Mammary epithelial cell (primary cell): ENCODE data around the gene KRI1.

Experiments
- EZH2 ChIP-seq: IDR thresholded peaks from 2 replicates; pipeline ENCODE4 v1.6.1; 2012; ENCODE audit warnings: low read length, inconsistent platforms, borderline replicate concordance
- TF ChIP-seq, protein P1 (sequence below), 2 donors: IDR thresholded peaks in 1 of 2; conservative IDR thresholded peaks in 1 of 2; 2 replicates each; pipeline ENCODE4 v1.5.1; 2011 to 2012; ENCODE audit warnings: inconsistent platforms in 2 of 2, low read length in 2 of 2, mild to moderate bottlenecking in 2 of 2, control low read depth in 1 of 2, low read depth in 1 of 2; ENCODE audit not compliant: insufficient read depth in 1 of 2; ENCODE audit errors: extremely low read depth in 1 of 2

DNA sequence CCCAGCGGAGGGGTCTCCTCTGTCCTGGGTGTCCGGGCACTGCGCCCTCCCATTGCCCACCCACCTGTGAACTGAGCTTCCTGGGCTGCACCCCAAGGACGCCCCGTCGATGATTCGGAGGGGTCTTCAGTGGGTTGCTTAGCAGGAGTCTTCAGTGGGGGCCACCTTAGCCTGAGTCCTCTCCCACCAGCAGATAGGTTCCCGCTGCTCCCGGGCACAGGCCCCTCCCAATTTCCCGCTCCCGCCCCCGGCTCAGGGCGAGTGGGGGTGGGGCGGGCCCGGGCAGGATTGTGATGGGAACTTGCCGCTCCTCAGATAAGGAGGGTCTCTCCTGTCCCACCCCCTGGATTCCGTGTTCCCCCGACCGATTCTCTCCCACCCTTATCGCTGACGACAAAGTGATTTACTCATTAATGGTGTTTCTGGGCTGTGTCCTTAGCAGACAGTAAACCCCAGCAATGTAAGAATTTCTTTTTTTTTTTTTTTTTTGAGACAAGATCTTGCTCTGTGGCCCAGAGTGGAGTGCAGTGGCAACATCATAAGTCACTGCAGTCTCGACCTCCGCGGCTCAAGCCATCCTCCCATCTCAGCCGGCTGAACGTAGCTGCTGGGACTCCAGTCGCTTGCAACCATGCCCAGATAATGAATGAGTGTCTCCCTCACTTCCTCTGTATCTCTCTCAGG is 47.9 kb downstream of the KRI1 start:
- no peak for TF ChIP-seq EZH2
- TF ChIP-seq, protein P1, sequence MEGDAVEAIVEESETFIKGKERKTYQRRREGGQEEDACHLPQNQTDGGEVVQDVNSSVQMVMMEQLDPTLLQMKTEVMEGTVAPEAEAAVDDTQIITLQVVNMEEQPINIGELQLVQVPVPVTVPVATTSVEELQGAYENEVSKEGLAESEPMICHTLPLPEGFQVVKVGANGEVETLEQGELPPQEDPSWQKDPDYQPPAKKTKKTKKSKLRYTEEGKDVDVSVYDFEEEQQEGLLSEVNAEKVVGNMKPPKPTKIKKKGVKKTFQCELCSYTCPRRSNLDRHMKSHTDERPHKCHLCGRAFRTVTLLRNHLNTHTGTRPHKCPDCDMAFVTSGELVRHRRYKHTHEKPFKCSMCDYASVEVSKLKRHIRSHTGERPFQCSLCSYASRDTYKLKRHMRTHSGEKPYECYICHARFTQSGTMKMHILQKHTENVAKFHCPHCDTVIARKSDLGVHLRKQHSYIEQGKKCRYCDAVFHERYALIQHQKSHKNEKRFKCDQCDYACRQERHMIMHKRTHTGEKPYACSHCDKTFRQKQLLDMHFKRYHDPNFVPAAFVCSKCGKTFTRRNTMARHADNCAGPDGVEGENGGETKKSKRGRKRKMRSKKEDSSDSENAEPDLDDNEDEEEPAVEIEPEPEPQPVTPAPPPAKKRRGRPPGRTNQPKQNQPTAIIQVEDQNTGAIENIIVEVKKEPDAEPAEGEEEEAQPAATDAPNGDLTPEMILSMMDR (conservative IDR thresholded peaks at IDR 0.05 in 1 of 2, IDR thresholded peaks at IDR 0.05 in 1 of 2; ENCODE audit: extremely low read depth in 1 of 2, insufficient read depth in 1 of 2, low read depth in 1 of 2, low read length in 2 of 2), result no peak
